HUES48 (cell line): ENCODE results near the gene ZNF326.
"Not testable (repeated sequence)": the region's sequence is repeated elsewhere in the genome, so short reads cannot be mapped to it uniquely, and the experiment has no call there.

Experiments
- H3K27ac ChIP-seq: one replicate; pipeline ENCODE4 v1.7.0; 2013; ENCODE audit warnings: low read depth, low read length, inconsistent platforms
- H3K27me3 ChIP-seq: 2 replicates; pipeline ENCODE4 v1.6.1; 2013; ENCODE audit warnings: mild to moderate bottlenecking, low read length; ENCODE audit not compliant: control insufficient read depth, insufficient read depth
- H3K36me3 ChIP-seq: 2 replicates; pipeline ENCODE4 v1.6.1; 2013; ENCODE audit warnings: low read length; ENCODE audit not compliant: control insufficient read depth, insufficient read depth
- H3K4me1 ChIP-seq: 2 replicates; pipeline ENCODE4 v1.6.1; 2013; ENCODE audit warnings: mild to moderate bottlenecking, low read length; ENCODE audit not compliant: control insufficient read depth, insufficient read depth
- H3K4me3 ChIP-seq: 2 replicates; pipeline ENCODE4 v1.5.1; 2013; ENCODE audit warnings: mild to moderate bottlenecking, low read depth, low read length
- H3K9ac ChIP-seq: 2 replicates; pipeline ENCODE4 v1.6.1; 2013; ENCODE audit warnings: mild to moderate bottlenecking, low read depth, low read length, moderate library complexity
- H3K9me3 ChIP-seq: 2 replicates; pipeline ENCODE4 v1.6.1; 2013; ENCODE audit warnings: low read length; ENCODE audit not compliant: control insufficient read depth, insufficient read depth

ZNF326 gene

DNA sequence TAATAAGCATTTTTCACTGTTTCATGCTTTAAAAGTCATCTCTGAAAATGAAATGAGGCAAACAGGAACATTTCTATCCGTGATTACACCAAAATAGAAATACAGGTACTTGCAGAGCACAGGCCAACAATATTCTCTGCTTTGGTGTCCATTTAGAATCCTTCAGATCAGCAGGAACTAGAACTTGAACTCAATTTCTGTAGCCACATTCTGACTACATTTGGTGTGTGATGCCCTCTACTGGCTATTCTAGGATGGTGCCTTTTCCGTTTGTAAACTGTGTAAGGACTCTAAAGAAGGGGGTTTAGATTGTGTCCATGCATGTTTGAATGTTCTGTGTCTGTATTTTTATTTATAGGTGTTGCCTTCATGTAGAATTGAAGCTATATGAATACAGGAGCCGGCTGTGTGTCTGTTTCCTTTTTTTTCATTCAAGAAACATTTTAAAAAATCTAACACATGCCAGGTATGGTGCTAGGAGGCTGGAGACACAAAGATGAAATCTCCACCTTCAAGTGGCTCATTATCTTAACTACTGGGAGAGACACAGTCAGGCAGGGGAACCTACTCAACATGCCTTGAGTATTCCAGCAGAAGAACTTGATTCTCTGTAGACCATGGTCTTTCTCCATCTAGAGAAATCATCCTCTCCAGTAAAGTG lies 7.6 kb upstream of the ZNF326 start:
- Histone ChIP-seq H3K9ac (no peak overlapping the region), H3K27me3 (no peaks in the 10 kb centered on the region), H3K36me3 (no peaks in the 10 kb centered on the region), H3K27ac (no peak overlapping the region), H3K9me3 (no peaks in the 10 kb centered on the region), H3K4me3 (no peak overlapping the region), H3K4me1 (peaks cover 19% of the 10 kb centered on the region)

DNA sequence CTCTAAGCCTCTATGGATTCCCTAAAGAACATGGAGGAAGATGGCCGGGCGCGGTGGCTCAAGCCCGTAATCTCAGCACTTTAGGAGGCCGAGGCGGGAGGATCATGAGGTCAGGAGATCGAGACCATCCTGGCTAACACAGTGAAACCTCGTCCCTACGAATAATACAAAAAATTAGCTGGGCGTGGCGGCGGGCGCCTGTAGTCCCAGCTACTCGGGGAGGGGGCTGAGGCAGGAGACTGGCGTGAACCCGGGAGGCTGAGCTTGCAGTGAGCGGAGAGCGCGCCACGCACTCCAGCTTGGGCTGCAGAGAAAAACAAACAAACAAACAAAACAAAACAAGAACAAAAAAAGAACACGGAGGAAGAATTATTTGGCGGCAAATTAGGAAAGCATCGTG lies 5.8 kb upstream of the ZNF326 start:
- H3K4me3 ChIP-seq: no peak overlapping the region
- no peaks in the 10 kb centered on the region for H3K36me3 ChIP-seq
- no peak overlapping the region for H3K9ac ChIP-seq
- no peak overlapping the region for H3K27ac ChIP-seq
- H3K4me1 ChIP-seq: peaks cover 21% of the 10 kb centered on the region
- H3K9me3 ChIP-seq: no peaks in the 10 kb centered on the region
- H3K27me3 ChIP-seq: no peaks in the 10 kb centered on the region

DNA sequence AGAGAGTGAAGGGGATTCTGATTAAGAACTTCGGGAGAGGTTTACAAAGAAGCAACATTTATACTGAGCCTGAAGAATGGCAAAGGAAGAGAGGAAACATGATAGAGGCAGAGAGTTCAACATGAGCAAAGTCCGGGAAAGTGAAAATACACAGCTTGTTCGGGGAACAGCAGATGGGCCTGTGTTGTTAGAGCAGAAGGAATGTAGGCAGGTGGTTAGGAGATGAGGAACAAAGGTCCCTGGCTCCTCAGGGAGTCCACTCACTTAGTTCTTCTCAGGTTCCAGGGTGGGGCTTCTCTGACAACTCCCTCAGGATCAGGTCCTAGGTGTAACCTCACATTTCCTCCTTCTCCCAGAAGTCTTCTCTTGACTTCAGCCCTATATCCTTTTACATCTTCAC lies 5.1 kb upstream of the ZNF326 start:
- Histone ChIP-seq H3K4me1 (peaks cover 23% of the 10 kb centered on the region), H3K9ac (no peak overlapping the region), H3K27me3 (no peaks in the 10 kb centered on the region), H3K27ac (no peak overlapping the region), H3K4me3 (no peak overlapping the region), H3K36me3 (no peaks in the 10 kb centered on the region), H3K9me3 (no peaks in the 10 kb centered on the region)

DNA sequence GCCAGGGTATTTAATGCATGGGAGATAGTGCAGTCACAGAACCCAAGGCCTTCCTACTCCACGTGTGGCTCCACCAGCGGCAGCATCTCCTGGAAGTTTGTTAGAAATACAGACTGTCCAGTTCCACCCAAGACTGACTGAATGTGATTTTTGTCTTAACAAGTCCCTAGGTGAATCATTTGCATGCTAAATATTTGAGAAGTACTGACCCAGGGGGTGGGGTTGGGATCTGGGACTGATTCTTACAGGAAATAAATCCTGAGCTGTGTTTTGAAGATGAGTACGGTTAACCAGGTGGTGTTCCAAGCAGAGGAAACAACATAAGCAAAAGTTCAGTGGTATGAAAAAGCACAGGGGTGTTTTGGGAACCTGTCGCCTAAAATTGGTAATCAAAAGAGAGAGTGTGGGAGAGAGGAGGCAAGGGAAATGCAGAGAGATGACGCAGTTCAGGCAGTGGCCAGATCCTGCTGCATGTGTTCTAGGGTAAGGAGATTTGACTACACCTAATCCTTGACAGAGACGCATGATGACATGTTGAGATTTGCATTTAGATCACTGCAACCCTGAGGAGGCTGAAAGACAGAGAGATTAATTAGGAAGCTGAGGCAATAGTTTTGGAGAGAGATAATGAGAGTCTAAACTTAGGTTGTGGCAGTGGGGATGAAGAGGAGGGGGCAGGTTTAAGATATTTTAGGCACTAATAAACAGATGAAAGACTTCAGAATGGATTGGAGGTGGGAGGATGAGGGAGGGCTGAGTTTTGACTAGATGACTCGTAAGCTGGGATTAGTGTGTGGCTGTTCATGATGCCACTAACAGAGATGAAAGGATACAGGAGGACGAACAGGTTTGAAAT lies 3.7 kb upstream of the ZNF326 start:
- Histone ChIP-seq H3K27ac (no peak overlapping the region), H3K36me3 (no peaks in the 10 kb centered on the region), H3K27me3 (no peaks in the 10 kb centered on the region), H3K9ac (no peak overlapping the region), H3K9me3 (no peaks in the 10 kb centered on the region), H3K4me3 (no peak overlapping the region), H3K4me1 (peaks cover 25% of the 10 kb centered on the region)

DNA sequence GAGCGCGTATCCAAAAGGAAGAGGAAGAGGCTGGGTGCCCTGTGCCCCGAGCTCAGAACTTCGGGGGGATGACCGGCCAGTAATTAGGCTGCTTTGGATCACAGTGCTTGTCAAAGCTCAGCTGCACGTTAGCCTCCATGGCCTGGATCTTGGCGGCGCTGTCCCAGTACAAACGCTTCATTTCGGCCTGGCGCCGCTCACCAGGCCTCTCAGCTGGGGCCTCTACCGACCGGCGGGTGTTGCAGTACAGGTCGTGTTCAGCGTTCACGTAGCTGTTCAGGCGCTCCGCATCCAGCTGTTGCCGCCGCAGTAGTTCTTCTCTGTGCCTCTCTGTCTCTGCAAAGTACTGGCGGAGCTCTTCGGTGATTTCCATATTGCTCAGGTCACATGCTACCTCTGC lies 1.4 kb upstream of the ZNF326 start:
- Histone ChIP-seq H3K9me3 (no peaks in the 10 kb centered on the region), H3K27me3 (no peaks in the 10 kb centered on the region), H3K4me1 (peaks cover 38% of the 10 kb centered on the region), H3K36me3 (peaks cover 11% of the 10 kb centered on the region), H3K4me3 (no peak overlapping the region), H3K27ac (no peak overlapping the region), H3K9ac (no peak overlapping the region)

DNA sequence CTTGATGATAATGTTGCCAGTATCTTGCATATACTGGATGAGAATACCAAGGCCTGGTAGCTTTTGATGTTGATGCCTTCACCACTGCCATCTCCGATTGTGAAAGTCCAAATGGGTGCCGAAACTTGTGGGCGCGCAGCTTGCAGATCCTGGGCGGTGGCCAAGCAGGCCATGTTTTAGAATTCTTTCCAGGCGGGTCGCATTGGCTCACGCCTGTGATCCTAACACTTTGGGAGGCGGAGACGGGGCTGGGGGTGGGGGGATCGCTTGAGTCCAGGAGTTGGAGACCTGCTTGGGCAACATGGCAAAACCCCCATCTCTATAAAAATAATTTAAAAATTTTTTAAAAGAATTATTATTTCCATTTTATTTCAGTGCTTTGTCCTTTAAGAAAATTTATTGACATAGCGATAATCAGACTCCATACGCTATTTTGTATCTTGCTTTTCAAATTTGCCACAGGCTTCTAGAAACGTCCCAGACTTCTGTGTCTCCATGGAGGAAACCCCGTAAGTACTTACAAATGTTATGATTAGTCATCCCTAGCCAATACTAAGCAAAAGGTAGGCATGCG lies 592 bp upstream of the ZNF326 start:
- Histone ChIP-seq H3K27me3 (no peaks in the 10 kb centered on the region), H3K9ac (peak overlapping the region; percentile 65; the same call in 1 of the 2 replicates), H3K4me1 (peaks cover 43% of the 10 kb centered on the region), H3K9me3 (no peaks in the 10 kb centered on the region), H3K36me3 (peaks cover 19% of the 10 kb centered on the region), H3K4me3 (peak overlapping the region; percentile 86), H3K27ac (peak overlapping the region; percentile 96)

DNA sequence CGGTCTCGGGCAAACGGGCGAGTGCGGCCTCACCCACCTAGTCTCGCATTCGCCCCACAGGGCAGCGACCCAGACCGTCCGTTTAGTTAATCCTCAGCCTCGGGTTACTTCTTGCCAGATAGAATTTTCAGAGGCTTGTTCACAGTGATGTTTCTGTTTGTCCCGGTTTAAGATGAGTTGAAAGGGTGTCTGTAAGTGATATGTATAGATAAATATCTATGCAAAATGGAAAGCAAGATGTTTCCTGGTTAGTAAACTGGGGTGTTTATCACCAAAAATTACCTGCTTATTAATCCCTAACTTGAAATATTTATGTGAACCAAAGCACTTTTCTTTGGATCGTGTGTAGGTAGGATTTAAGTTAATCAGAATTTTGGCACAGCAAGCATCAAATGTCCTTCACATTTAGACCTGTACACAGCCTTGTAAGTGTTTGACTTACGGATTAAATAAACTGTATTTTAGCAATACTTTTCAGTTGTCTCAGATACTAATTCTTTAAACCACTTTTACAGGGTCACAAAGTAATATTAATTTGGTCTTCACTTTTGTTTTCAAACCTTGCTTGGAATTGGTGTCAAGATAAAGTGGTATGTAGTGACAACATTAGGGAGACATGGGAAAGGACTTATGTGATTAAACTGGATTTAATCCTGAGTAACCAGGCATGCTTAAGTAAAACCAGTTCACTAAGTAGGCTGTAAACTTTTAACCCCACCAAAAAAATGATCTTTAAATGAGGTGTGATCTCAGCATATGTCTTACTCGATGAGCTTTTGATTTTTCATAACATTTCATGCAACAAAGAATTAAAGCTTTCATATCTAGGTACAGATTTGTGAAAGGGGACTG lies 914 bp downstream of the ZNF326 start:
- Histone ChIP-seq H3K9me3 (no peaks in the 10 kb centered on the region), H3K27me3 (no peaks in the 10 kb centered on the region), H3K4me1 (peaks cover 34% of the 10 kb centered on the region), H3K4me3 (peak overlapping the region; percentile 86), H3K9ac (peak overlapping the region; percentile 91), H3K36me3 (peaks cover 29% of the 10 kb centered on the region), H3K27ac (peak overlapping the region; percentile 96)

DNA sequence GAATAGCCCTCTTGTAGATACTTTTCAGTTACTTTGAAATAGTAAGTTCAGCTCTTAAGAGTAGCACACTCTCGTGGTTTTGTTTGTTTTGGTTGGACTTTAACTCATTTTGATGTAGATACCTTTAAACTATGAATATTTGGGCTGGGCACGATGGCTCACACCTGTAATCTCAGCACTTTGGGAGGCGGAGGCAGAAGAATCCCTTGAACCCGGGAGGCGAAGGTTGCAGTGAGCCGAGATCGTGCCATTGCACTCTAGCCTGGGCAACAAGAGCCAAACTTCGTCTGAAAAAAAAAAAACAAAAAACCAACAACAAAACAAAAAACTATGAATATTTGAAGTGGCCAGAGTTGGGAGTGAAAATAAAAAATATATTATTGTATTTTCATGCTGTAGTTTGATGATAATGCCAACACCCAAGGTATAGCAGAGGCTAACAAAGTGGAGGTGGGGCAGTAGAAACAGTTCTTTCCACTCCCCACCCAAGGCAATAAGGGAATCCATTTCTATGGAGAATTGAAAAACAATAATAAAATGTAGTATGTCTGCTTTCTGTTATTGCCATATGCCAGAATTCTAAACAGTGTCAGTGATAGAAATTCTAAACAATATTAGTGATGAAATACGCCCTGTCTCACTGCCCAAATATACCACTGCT lies 1.7 kb downstream of the ZNF326 start:
- Histone ChIP-seq H3K36me3 (peaks cover 29% of the 10 kb centered on the region), H3K4me1 (peaks cover 27% of the 10 kb centered on the region), H3K4me3 (peak overlapping the region; percentile 86), H3K9me3 (no peaks in the 10 kb centered on the region), H3K27me3 (no peaks in the 10 kb centered on the region), H3K9ac (no peak overlapping the region), H3K27ac (no peak overlapping the region)

DNA sequence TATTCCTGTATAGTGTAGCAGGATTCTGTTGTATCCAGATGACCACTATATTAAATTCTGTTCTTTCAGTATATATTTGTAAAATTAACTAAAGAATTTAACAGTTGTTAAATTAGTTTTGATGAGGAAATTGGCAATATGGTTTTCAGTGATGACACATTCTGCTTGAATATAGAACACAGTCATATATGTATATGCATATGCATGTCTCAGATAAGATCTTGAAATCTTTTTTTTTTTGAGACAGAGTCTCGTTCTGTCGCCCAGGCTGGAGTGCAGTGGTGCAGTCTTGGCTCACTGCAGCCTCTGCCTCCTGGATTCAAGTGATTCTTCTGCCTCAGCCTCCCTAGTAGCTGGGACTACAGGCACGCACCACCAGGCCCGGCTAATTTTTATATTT lies 2.2 kb downstream of the ZNF326 start:
- H3K9me3 ChIP-seq, H3K9ac ChIP-seq, H3K27me3 ChIP-seq, H3K27ac ChIP-seq: not testable (repeated sequence)
- H3K4me3 ChIP-seq: peak overlapping the region; percentile 86
- H3K36me3 ChIP-seq: peaks cover 31% of the 10 kb centered on the region
- H3K4me1 ChIP-seq: peaks cover 24% of the 10 kb centered on the region

DNA sequence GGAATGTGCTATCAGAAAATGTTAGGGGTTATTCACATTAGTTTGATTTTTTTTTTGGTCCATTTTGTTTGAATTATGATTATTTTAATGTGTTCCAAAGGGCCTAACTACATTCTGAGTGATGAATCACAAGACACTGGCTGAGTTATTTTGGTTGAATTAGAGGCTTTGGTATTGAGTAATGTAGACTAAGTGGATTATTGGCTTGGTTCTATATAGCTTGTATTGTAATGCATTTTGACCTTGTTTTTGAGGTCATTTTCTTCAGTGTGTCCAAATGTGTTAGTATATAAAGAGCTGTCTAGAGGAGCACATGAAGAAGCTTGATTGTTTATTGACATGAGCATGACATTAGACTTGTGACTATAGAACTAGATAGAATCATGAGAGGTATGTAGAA lies 3.4 kb downstream of the ZNF326 start:
- Histone ChIP-seq H3K36me3 (peaks cover 39% of the 10 kb centered on the region), H3K4me3 (no peak overlapping the region), H3K4me1 (peaks cover 24% of the 10 kb centered on the region)

More for the DNA sequence above, 3.4 kb downstream of the ZNF326 start:
- no peak overlapping the region for H3K9ac ChIP-seq
- no peaks in the 10 kb centered on the region for H3K9me3 ChIP-seq
- H3K27me3 ChIP-seq: no peaks in the 10 kb centered on the region
- H3K27ac ChIP-seq: no peak overlapping the region
